GM23248 (cell line): Measurements from ENCODE around the gene SLC24A4. TPM values are rescaled to one million over a fixed set of nuclear protein-coding genes. Genes with fewer than 3 reads are reported as not detected.

Source experiments
- DNase-seq: peaks from one replicate; pipeline ENCODE4 v3.0.0-alpha.2; 2015
- H2AFZ ChIP-seq: fragments of 200-600 bp; sonication (generic); 2 replicates; pipeline ENCODE4 v1.6.1; 2016; ENCODE audit warnings: antibody characterized with exemption
- H3F3A ChIP-seq: fragments of 200-600 bp; sonication (generic); 2 replicates; pipeline ENCODE4 v1.6.1; 2016; ENCODE audit warnings: mild to moderate bottlenecking, antibody characterized with exemption, mixed run types; ENCODE audit not compliant: insufficient read depth
- H3K27ac ChIP-seq: fragments of 200-600 bp; sonication (generic); 2 replicates; pipeline ENCODE4 v1.5.1; 2016; ENCODE audit warnings: mild to moderate bottlenecking
- H3K27me3 ChIP-seq: fragments of 200-600 bp; sonication (generic); replicated peaks from 2 replicates; pipeline ENCODE4 v1.6.1; 2016; ENCODE audit warnings: mild to moderate bottlenecking; ENCODE audit not compliant: insufficient read depth
- H3K36me3 ChIP-seq: fragments of 200-600 bp; sonication (generic); 2 replicates; pipeline ENCODE4 v1.6.1; 2016; ENCODE audit warnings: low read depth, mild to moderate bottlenecking
- H3K4me1 ChIP-seq: fragments of 200-600 bp; sonication (generic); 2 replicates; pipeline ENCODE4 v1.6.1; 2016; ENCODE audit warnings: mild to moderate bottlenecking; ENCODE audit not compliant: insufficient read depth
- H3K4me2 ChIP-seq: fragments of 200-600 bp; sonication (generic); one replicate; pipeline ENCODE4 v1.6.1; 2016; ENCODE audit warnings: mild to moderate bottlenecking; ENCODE audit not compliant: unreplicated experiment
- H3K4me3 ChIP-seq: fragments of 200-600 bp; sonication (generic); 2 replicates; pipeline ENCODE4 v1.5.1; 2016; ENCODE audit warnings: mild to moderate bottlenecking
- H3K79me2 ChIP-seq: fragments of 200-600 bp; sonication (generic); 2 replicates; pipeline ENCODE4 v1.6.1; 2016; ENCODE audit warnings: mild to moderate bottlenecking; ENCODE audit not compliant: insufficient read depth
- H3K9ac ChIP-seq: fragments of 200-600 bp; sonication (generic); 2 replicates; pipeline ENCODE4 v1.6.1; 2016; ENCODE audit warnings: mild to moderate bottlenecking
- H3K9me2 ChIP-seq: fragments of 200-600 bp; sonication (generic); 2 replicates; pipeline ENCODE4 v1.6.1; 2016; ENCODE audit warnings: mixed run types, mild to moderate bottlenecking, moderate library complexity; ENCODE audit not compliant: insufficient read depth
- H3K9me3 ChIP-seq: fragments of 200-600 bp; sonication (generic); one replicate; pipeline ENCODE4 v1.6.1; 2017; ENCODE audit warnings: low read depth
- H4K20me1 ChIP-seq: fragments of 200-600 bp; sonication (generic); 2 replicates; pipeline ENCODE4 v1.6.0; 2016; ENCODE audit not compliant: insufficient read depth
- EZH2 ChIP-seq: fragments of 200-600 bp; sonication (generic); IDR thresholded peaks from 2 replicates; pipeline ENCODE4 v1.6.1; 2018; ENCODE audit warnings: antibody characterized with exemption, mild to moderate bottlenecking; ENCODE audit not compliant: insufficient read depth, poor library complexity, severe bottlenecking
- EZH2phosphoT487 ChIP-seq: fragments of 200-600 bp; sonication (generic); IDR thresholded peaks from 2 replicates; pipeline ENCODE4 v1.6.1; 2018; ENCODE audit warnings: antibody characterized with exemption, moderate library complexity, mild to moderate bottlenecking, low read depth; ENCODE audit not compliant: insufficient read depth
- WGBS, 2 experiments: methylation state at CpG; one replicate each; pipeline ENCODE4 v1.1.6; 2015 to 2017; ENCODE audit warnings: low lambda C conversion rate in 2 of 2, low coverage in 1 of 2; ENCODE audit errors: missing lambda C conversion rate in 2 of 2; 5-methylcytosine and 5-hydroxymethylcytosine counted together
- in situ Hi-C: fragments of 300-500 bp; cut with MboI; formaldehyde crosslinking; loops from 2 replicates; pipeline ENCODE4 v1.15.0; 2020
- polyA plus RNA-seq: library from polyadenylated mRNA; unstranded; fragments of >200 nt; fragmentation: Nextera tagmentation; extraction: Ambion mirVana; gene quantifications from 2 replicates; pipeline ENCODE4 v1.2.1, GENCODE V29; 2016
- total RNA-seq: library from RNA; depleted of rRNA; stranded (reverse); fragments of >200 nt; shearing (Covaris generic); gene quantifications from 2 replicates; pipeline ENCODE4 v1.2.3, GENCODE V29; 2014

The SLC24A4 gene
- total and polyA plus RNA-seq, 2 experiments from 2014 or later: not detected

- Histone ChIP-seq H3K4me3 (no peak overlapping the region), H3F3A (no peaks in the 10 kb centered on the region), H3K4me2 (no peak overlapping the region), H3K27me3 (no peaks in the 10 kb centered on the region), H4K20me1 (no peaks in the 10 kb centered on the region), H3K4me1 (no peaks in the 10 kb centered on the region), H3K36me3 (no peaks in the 10 kb centered on the region), H3K9me2 (no peaks in the 10 kb centered on the region), H3K27ac (no peak overlapping the region), H3K79me2 (peaks cover 99% of the 10 kb centered on the region), H2AFZ (no peak overlapping the region), H3K9me3 (no peaks in the 10 kb centered on the region), H3K9ac (no peak overlapping the region)
- TF ChIP-seq EZH2phosphoT487: no peak
- DNase-seq: no peak
- 96 to 100% methylated on average over 2 of the region's 2 CpGs for WGBS, 2 experiments
- in situ Hi-C loops: no loop called here
Observed at GRCh38 chr14:92521058-92521415, 198.1 kb downstream of the SLC24A4 start.

GRCh38 chr14:92523752-92524151 is 200.8 kb downstream of the SLC24A4 start:
- H3K79me2 ChIP-seq: peaks cover 99% of the 10 kb centered on the region
- H3K9ac ChIP-seq: no peak overlapping the region
- H3K4me1 ChIP-seq: no peaks in the 10 kb centered on the region
- H3K9me3 ChIP-seq: no peaks in the 10 kb centered on the region
- no peaks in the 10 kb centered on the region for H3K9me2 ChIP-seq
- DNase-seq: no peak
- in situ Hi-C loops: no loop called here
- H3K4me3 ChIP-seq: no peak overlapping the region
- no peak overlapping the region for H3K27ac ChIP-seq
- TF ChIP-seq EZH2 (no peak), EZH2phosphoT487 (no peak)
- no peak overlapping the region for H2AFZ ChIP-seq
- 91 to 93% methylated on average over 6 of the region's 6 CpGs for WGBS, 2 experiments
- no peaks in the 10 kb centered on the region for H4K20me1 ChIP-seq
- no peaks in the 10 kb centered on the region for H3K27me3 ChIP-seq
- no peaks in the 10 kb centered on the region for H3F3A ChIP-seq
- no peaks in the 10 kb centered on the region for H3K36me3 ChIP-seq
- H3K4me2 ChIP-seq: no peak overlapping the region

GRCh38 chr14:92524602-92525185 is 201.7 kb downstream of the SLC24A4 start:
- Histone ChIP-seq H3K27me3 (no peaks in the 10 kb centered on the region), H3K4me2 (no peak overlapping the region), H3F3A (no peaks in the 10 kb centered on the region), H2AFZ (no peak overlapping the region), H3K4me3 (no peak overlapping the region), H3K9ac (no peak overlapping the region), H3K36me3 (no peaks in the 10 kb centered on the region), H3K4me1 (no peaks in the 10 kb centered on the region), H4K20me1 (no peaks in the 10 kb centered on the region), H3K27ac (no peak overlapping the region), H3K9me2 (no peaks in the 10 kb centered on the region), H3K79me2 (peaks cover 97% of the 10 kb centered on the region), H3K9me3 (no peaks in the 10 kb centered on the region)
- WGBS, 2 experiments: 96 to 98% methylated on average over 10 of the region's 10 CpGs
- in situ Hi-C loops: no loop called here
- no peak for TF ChIP-seq EZH2
- TF ChIP-seq EZH2phosphoT487: no peak
- no peak for DNase-seq

- 92 to 94% methylated on average over 10 to 12 of the region's 12 CpGs for WGBS, 2 experiments
- H3K9ac ChIP-seq: no peak overlapping the region
- H3K79me2 ChIP-seq: peaks cover 97% of the 10 kb centered on the region
- no peak overlapping the region for H3K27ac ChIP-seq
- DNase-seq: no peak
- H3K9me2 ChIP-seq: no peaks in the 10 kb centered on the region
- H3K4me2 ChIP-seq: no peak overlapping the region
- TF ChIP-seq EZH2phosphoT487 (no peak), EZH2 (no peak)
- no peaks in the 10 kb centered on the region for H3K9me3 ChIP-seq
- no peaks in the 10 kb centered on the region for H3F3A ChIP-seq
- no peaks in the 10 kb centered on the region for H3K36me3 ChIP-seq
- no peaks in the 10 kb centered on the region for H3K4me1 ChIP-seq
- in situ Hi-C loops: no loop called here
- no peaks in the 10 kb centered on the region for H4K20me1 ChIP-seq
- no peak overlapping the region for H2AFZ ChIP-seq
- no peak overlapping the region for H3K4me3 ChIP-seq
- H3K27me3 ChIP-seq: no peaks in the 10 kb centered on the region
Observed at GRCh38 chr14:92525322-92526095, 202.5 kb downstream of the SLC24A4 start.
